GM12864 (cell line): ENCODE data around the gene TECTB.

Experiments
- DNase-seq: peaks from one replicate; pipeline ENCODE4 v3.0.0-alpha.2; 2011; ENCODE audit warnings: low read depth
- H3K4me3 ChIP-seq: 2 replicates; pipeline ENCODE4 v1.5.1; 2011; ENCODE audit warnings: mild to moderate bottlenecking, low read depth, low read length, control low read depth
- TF ChIP-seq, protein P1 (sequence below): IDR thresholded peaks from 2 replicates; pipeline ENCODE4 v1.5.1; 2011; ENCODE audit warnings: low read depth, mild to moderate bottlenecking, moderate library complexity, low read length, control low read depth, inconsistent platforms; ENCODE audit errors: missing control alignments

TECTB gene

DNA sequence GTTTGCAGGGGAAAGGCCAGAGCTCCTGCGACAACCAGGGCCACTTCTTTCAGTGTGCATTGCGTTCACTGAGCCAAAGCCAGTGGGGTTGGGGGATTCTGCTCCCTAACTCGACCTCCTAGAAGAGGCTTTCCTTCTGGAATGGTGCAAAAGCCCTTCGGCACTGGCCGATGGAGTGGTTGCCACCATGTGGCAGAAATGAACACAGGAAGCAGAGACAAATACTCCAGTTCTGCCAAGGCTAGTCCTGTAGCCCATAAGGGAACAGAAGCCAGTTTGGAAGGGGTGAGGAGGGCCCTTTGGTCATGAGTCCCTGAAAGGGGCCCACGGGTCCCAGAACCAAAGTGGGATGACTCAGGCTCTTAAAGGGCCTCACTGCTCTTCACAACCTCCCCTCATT, 61.1 kb downstream of the TECTB start:
- TF ChIP-seq, protein P1, sequence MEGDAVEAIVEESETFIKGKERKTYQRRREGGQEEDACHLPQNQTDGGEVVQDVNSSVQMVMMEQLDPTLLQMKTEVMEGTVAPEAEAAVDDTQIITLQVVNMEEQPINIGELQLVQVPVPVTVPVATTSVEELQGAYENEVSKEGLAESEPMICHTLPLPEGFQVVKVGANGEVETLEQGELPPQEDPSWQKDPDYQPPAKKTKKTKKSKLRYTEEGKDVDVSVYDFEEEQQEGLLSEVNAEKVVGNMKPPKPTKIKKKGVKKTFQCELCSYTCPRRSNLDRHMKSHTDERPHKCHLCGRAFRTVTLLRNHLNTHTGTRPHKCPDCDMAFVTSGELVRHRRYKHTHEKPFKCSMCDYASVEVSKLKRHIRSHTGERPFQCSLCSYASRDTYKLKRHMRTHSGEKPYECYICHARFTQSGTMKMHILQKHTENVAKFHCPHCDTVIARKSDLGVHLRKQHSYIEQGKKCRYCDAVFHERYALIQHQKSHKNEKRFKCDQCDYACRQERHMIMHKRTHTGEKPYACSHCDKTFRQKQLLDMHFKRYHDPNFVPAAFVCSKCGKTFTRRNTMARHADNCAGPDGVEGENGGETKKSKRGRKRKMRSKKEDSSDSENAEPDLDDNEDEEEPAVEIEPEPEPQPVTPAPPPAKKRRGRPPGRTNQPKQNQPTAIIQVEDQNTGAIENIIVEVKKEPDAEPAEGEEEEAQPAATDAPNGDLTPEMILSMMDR, result no peak
- H3K4me3 ChIP-seq, result no peak overlapping the region
- DNase-seq, result no peak

DNA sequence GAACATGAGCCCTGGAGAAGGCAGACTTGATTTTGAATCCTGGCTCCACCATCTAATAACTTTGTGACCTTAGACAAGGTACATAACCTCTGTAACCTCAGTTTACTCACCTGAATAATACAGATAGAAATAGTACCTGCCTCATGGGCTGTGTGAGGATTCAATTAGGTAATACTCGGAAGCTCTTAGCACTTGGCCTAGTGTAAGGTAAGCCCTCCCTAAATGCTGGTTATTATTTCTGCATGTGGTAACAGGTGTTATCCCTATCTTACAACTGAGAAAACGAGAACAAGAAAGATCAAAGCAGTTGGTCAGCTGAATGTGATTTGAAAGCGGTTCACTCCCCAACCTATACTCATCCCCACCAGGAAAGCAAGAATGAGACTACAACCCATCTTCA, 62.0 kb downstream of the TECTB start:
- no peak overlapping the region for H3K4me3 ChIP-seq
- DNase-seq, result no peak
- TF ChIP-seq, protein P1, result no peak

DNA sequence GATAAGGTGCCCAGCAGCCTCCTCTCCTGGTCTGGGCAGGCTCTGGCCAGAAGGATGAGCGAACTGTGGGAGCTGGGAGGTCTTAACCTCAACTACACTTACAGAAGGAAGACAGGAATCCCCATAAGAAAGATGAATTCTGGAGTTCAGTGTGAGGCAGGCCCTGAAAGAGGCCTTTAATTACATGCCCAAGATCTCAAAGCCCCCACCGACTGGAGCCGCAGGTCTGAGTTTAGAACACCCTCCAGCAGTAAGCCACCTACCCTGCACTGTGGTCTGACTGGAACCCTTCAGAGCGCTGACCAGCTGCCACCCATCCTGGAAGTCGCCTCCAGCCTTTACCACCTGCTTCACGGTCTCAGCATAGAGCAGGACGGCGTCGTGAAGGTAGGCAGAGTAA, 62.5 kb downstream of the TECTB start:
- DNase-seq, result no peak
- H3K4me3 ChIP-seq, result no peak overlapping the region
- TF ChIP-seq, protein P1, result no peak

DNA sequence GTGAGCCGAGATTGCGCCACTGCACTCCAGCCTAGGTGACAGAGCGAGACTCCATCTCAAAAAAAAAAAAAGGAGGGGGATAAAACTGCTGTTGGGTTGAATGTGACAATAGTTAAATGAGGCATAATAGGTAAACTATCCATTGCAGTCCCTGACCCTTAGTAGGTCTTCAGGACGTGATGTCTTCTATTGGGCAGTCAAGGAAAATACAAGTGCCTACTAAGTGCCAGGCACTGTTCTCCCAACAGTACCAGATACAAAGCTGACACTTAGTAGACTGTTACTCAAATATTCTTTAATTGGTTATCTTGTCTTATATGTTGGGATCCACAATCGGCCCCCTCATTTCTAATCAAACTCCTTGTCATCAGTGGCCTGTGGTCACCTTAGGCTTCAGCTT, 63.6 kb downstream of the TECTB start:
- TF ChIP-seq, protein P1, result no peak
- no peak for DNase-seq
- no peak overlapping the region for H3K4me3 ChIP-seq

DNA sequence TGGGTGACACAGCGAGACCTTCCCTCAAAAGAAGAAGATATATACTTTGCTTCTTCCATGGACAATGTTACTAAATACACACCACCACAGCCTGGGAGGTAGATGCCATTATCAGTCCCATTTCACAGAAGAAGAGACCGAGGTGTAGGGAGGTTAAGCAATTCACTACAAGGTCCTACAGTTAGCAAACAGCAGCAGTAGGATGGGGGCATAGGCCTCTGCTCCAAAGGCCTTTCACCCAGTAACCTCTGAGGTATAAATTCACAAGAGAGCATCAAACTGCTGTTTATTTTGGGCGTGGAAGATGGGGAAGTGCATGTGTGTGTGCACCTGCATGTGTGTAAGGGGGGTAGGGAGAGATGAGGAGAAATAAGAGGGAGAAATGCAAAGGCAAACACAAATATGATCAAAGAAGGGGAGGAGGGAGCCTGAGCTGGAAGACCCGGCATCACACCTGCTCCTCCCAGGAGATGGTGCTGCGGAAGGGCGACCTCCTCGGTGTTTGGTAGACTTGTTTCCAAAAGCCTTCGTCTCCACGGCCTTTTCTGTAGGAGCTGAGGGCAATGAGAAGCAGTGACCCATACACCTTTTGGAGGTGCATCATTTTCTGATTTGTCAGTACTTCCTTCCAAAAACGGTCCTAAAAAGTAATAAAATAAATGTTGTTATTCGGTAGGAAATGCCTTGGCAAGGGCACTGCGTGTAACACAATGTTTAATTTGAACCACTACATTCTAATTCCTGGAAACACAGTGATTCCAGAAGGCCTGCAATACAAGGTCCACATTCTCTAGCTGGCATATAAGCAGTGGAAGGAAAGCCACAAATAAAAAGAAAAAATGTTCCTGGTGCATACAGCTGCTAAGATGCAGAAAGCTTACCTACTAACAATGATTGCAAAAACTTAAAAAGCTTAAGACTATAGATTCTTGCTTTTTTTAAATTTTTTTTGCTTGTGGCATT, 64.8 kb downstream of the TECTB start:
- TF ChIP-seq, protein P1, result no peak
- no peak for DNase-seq
- H3K4me3 ChIP-seq, result no peak overlapping the region

DNA sequence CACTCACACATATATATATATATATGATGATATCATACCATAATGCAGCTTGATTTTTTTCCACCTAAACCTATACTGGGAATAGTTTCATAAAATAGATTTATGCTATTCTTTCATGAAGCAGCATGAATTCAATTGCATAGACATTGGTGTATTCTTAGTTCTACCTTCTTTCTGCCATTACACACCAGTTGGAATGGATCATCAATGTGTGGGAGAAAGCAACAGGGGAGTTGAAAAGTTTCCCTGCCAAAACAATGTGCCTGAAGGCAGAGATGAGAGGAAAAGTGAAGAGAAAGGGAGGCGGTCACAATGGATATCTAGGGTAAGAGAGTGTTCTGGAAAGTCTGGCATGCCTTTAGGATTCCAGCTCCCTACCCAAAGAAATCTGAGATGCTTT, 65.6 kb downstream of the TECTB start:
- no peak overlapping the region for H3K4me3 ChIP-seq
- DNase-seq, result no peak
- TF ChIP-seq, protein P1, result no peak
